ENCODE data around the gene CHTOP. TPM values are rescaled to one million over a fixed set of nuclear protein-coding genes. Genes with fewer than 3 reads are reported as not detected.

CHTOP gene
- total and polyA plus RNA-seq, 2 of the 8 experiments (the other 6 are each of a cell fraction or from before 2014, with no cell fraction given): 84.6 to 104 TPM

DNA sequence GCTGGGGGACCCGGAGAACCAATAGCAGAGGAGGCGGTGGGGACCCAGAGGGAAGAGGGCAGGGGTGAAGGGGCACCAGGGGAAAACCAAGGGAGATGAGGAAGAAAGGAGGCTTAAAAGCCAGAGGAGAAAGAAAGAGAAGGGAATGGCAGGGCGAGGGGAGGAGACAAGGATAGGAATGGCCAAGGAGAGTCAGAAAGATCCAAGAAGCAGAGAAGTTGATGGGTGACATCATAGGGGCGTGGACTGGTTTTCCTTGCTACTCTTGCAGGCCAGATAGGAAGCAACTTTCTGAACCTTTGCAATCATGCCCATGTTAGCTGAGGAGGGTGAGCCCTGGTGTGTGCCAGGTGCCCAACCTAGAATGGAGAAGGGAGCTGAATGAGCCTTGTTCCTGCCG is 50.0 kb downstream of the CHTOP start:
- ChIA-PET CTCF (ENCODE audit: partially characterized antibody) (interaction anchor here (14.0 kb wide), 1 partner anchor 68 kb away, joined by 190 read pairs; no protein-coding TSS in a partner anchor), POLR2A (ENCODE audit: partially characterized antibody) (interaction anchor here (1.5 kb wide), 2 partner anchors 9 to 45 kb away, joined by 3 to 6 read pairs; no protein-coding TSS in a partner anchor)
- DNase-seq (ENCODE audit: low read depth in 1 of 2, low spot score in 2 of 2) (no peak), FAIRE-seq (no peak)
- H2BK12ac ChIP-seq (ENCODE audit: low read depth, low read length): no peak overlapping the region
- no peak overlapping the region for H3K27ac ChIP-seq (ENCODE audit: low read depth, low read length)
- no peak overlapping the region for H2AFZ ChIP-seq (ENCODE audit: low read length)
- H4K20me1 ChIP-seq (replicated peaks in 1 of 2; ENCODE audit: control insufficient read depth in 1 of 2, insufficient read depth in 2 of 2, low read length in 2 of 2): no peaks in the 10 kb centered on the region
- H3K4me3 ChIP-seq (ENCODE audit: extremely low read depth in 1 of 4, insufficient read depth in 2 of 4, low read depth in 3 of 4, low read length in 4 of 4): no peak overlapping the region
- H4K8ac ChIP-seq (ENCODE audit: extremely low read depth, insufficient read depth, low read length): no peak overlapping the region; the same call in 1 of the 2 replicates
- no peak overlapping the region for H3K14ac ChIP-seq (ENCODE audit: insufficient read length)
- H3K4ac ChIP-seq (replicated peaks; ENCODE audit: insufficient read length, low read depth, low read length): no peak overlapping the region
- no peak overlapping the region for H4K91ac ChIP-seq (replicated peaks; ENCODE audit: insufficient read length, low read length)
- no peaks in the 10 kb centered on the region for H3K79me1 ChIP-seq (ENCODE audit: low read depth, low read length)
- H3K18ac ChIP-seq (ENCODE audit: extremely low read depth, low read length): no peak overlapping the region
- peaks cover 0 to 5% (median 3%) of the 10 kb centered on the region in 4 experiments; a peak in 3 of 7 replicates for H3K4me1 ChIP-seq (replicated peaks in 1 of 4; ENCODE audit: control insufficient read depth in 3 of 4, insufficient read depth in 4 of 4, low read length in 3 of 4)
- no peak overlapping the region for H3K23ac ChIP-seq (ENCODE audit: insufficient read length)
- no peak overlapping the region for H2BK120ac ChIP-seq (replicated peaks; ENCODE audit: low read depth, low read length)
- no peaks in the 10 kb centered on the region for H3K79me2 ChIP-seq (ENCODE audit: control insufficient read depth in 1 of 2, insufficient read depth in 2 of 2, low read length in 2 of 2)
- no peak overlapping the region for H3K4me2 ChIP-seq (ENCODE audit: insufficient read depth in 1 of 2, low read depth in 2 of 2, low read length in 2 of 2)
- H3K23me2 ChIP-seq (ENCODE audit: low read depth, low read length): peaks cover 16% of the 10 kb centered on the region
- no peak overlapping the region for H2BK5ac ChIP-seq (ENCODE audit: low read depth, low read length)
- peaks cover 0 to 11% (median 4%) of the 10 kb centered on the region in 4 experiments; a peak in 5 of 7 replicates for H3K27me3 ChIP-seq (replicated peaks in 1 of 4; ENCODE audit: control insufficient read depth in 3 of 4, extremely low read depth in 1 of 4, insufficient read depth in 3 of 4, low read length in 3 of 4)
- peaks cover 0 to 5% (median 2%) of the 10 kb centered on the region in 4 experiments; a peak in 2 of 8 replicates for H3K36me3 ChIP-seq (ENCODE audit: control insufficient read depth in 2 of 4, insufficient read depth in 4 of 4, low read length in 3 of 4)
- WGBS, 2 experiments (ENCODE audit: extremely low coverage in 1 of 2, insufficient coverage in 1 of 2, insufficient read length in 1 of 2, insufficient replicate concordance in 2 of 2, low coverage in 1 of 2, low lambda C conversion rate in 2 of 2, missing lambda C conversion rate in 1 of 2): 78% methylated on average over 5 of the region's 5 CpGs; no CpG with 5 or more reads in 1 of the 2 experiments
- H3K9me3 ChIP-seq (ENCODE audit: insufficient read depth in 2 of 2, low read depth in 1 of 2, low read length in 1 of 2): no peaks in the 10 kb centered on the region; a peak in 1 of 4 replicates
- no peak overlapping the region for H2BK15ac ChIP-seq (ENCODE audit: low read length)
- H2AK5ac ChIP-seq (ENCODE audit: low read depth, low read length): no peak overlapping the region
- no peak overlapping the region for H4K5ac ChIP-seq (ENCODE audit: insufficient read length, low read depth, low read length)
- no peak overlapping the region for H3K56ac ChIP-seq (replicated peaks; ENCODE audit: insufficient read length, low read depth, low read length)
- no peak overlapping the region for H2BK20ac ChIP-seq (ENCODE audit: low read length)
- no peak overlapping the region for H3K9ac ChIP-seq (replicated peaks in 1 of 4; ENCODE audit: extremely low read depth in 1 of 4, low read depth in 3 of 4, low read length in 3 of 4)
- TF ChIP-seq SP1 (IDR thresholded peaks at IDR 0.05; ENCODE audit: low read depth, low read length): no peak
- no peak for TF ChIP-seq MAX (IDR thresholded peaks at IDR 0.05)
- no peak for TF ChIP-seq BCL11A (IDR thresholded peaks at IDR 0.05; ENCODE audit: low read depth in 2 of 2, low read length in 2 of 2)
- TF ChIP-seq SAP30 (IDR thresholded peaks at IDR 0.05; ENCODE audit: insufficient read depth, insufficient replicate concordance, low read length): no peak
- no peak for TF ChIP-seq POLR2AphosphoS5 (IDR thresholded peaks at IDR 0.05; ENCODE audit: low read depth, low read length)
- no peak for TF ChIP-seq SIN3A (conservative IDR thresholded peaks at IDR 0.05 in 1 of 2, IDR thresholded peaks at IDR 0.05 in 1 of 2; ENCODE audit: low read depth in 1 of 2, low read length in 2 of 2)
- no peak for TF ChIP-seq BRCA1 (IDR thresholded peaks at IDR 0.05; ENCODE audit: low read depth, low read length)
- no peak for TF ChIP-seq TAF7 (optimal IDR thresholded peaks at IDR 0.05; ENCODE audit: borderline replicate concordance, low read depth, low read length)
- TF ChIP-seq KDM1A (IDR thresholded peaks at IDR 0.05; ENCODE audit: borderline replicate concordance, low read length): no peak
- TF ChIP-seq SRF (IDR thresholded peaks at IDR 0.05; ENCODE audit: low read depth, low read length): no peak
- no peak for TF ChIP-seq CBX8 (IDR thresholded peaks at IDR 0.05; ENCODE audit: borderline replicate concordance, low read depth, low read length)
- TF ChIP-seq RAD21 (IDR thresholded peaks at IDR 0.05 in 1 of 2, conservative IDR thresholded peaks at IDR 0.05 in 1 of 2; ENCODE audit: low read depth in 2 of 2, low read length in 2 of 2): no peak
